Measurements from ENCODE around the gene PPIE. TPM values are rescaled to one million over a fixed set of nuclear protein-coding genes. Genes with fewer than 3 reads are reported as not detected.
"Not testable (repeated sequence)": the region's sequence is repeated elsewhere in the genome, so short reads cannot be mapped to it uniquely, and the experiment has no call there.

PPIE gene
- total and polyA plus RNA-seq, 9 donors, result 30.9 to 103 (median 46.9) TPM

DNA sequence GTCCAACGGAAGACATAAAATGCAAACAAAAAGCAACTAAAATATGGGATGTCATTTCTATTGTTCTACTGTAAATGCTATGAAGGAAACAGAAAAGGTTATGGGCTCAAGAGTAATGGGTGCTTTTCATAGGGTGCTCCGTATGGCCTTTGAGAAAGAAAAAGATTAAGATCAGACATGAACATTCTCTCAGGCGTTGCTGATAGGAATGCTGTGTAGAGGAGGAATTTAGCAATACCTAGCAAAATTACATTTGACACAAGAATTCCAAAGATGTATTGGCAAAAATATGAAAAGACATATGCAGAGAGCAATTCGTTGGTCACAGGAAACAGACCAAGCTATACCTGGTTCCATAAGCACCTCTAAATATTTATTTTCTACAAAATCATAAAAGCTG is 38.2 kb downstream of the PPIE start:
- DNase-seq, result no peak

DNA sequence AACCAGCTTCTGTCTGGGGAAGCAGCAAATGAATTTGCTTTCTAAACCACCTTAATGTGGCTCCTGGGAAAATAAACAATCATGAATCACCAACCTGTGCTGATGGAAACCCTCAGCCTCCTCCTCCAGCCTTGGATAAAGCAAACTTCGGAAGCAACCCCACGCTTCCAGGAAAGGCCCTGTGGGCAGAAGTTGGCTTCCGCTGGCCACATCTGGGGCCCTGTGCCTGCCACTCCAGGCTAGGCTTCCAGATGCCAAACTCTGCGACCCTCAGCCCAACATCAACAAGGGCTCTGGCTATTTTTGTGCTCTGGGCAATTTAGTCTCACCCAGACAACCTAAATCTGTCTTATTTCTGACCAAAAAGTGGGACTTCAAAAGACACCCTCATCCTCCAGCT is 38.6 kb downstream of the PPIE start:
- Histone ChIP-seq H3K27ac (no peak overlapping the region), H3K9me3 (no peaks in the 10 kb centered on the region), H3K4me1 (ENCODE audit: insufficient read depth) (no peaks in the 10 kb centered on the region), H3K36me3 (no peaks in the 10 kb centered on the region), H3K4me3 (no peak overlapping the region), H3K27me3 (no peaks in the 10 kb centered on the region)
- 76 to 86% (median 81%) methylated on average over 4 of the region's 4 CpGs for WGBS, 3 donors
- no peak for DNase-seq
- intact Hi-C loops (cut with DNase I), result no loop called here
- TF ChIP-seq, protein P1, sequence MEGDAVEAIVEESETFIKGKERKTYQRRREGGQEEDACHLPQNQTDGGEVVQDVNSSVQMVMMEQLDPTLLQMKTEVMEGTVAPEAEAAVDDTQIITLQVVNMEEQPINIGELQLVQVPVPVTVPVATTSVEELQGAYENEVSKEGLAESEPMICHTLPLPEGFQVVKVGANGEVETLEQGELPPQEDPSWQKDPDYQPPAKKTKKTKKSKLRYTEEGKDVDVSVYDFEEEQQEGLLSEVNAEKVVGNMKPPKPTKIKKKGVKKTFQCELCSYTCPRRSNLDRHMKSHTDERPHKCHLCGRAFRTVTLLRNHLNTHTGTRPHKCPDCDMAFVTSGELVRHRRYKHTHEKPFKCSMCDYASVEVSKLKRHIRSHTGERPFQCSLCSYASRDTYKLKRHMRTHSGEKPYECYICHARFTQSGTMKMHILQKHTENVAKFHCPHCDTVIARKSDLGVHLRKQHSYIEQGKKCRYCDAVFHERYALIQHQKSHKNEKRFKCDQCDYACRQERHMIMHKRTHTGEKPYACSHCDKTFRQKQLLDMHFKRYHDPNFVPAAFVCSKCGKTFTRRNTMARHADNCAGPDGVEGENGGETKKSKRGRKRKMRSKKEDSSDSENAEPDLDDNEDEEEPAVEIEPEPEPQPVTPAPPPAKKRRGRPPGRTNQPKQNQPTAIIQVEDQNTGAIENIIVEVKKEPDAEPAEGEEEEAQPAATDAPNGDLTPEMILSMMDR (IDR thresholded peaks at IDR 0.05), result no peak
- TF ChIP-seq POLR2A (IDR thresholded peaks at IDR 0.05), result no peak
- no peak for TF ChIP-seq EP300 (IDR thresholded peaks at IDR 0.05)

More for the DNA sequence above, 38.2 kb downstream of the PPIE start:
- Histone ChIP-seq H3K4me1 (ENCODE audit: insufficient read depth) (no peaks in the 10 kb centered on the region), H3K27ac (no peak overlapping the region), H3K27me3 (no peaks in the 10 kb centered on the region), H3K9me3 (no peaks in the 10 kb centered on the region), H3K36me3 (no peaks in the 10 kb centered on the region), H3K4me3 (no peak overlapping the region)
- intact Hi-C loops (cut with DNase I), result no loop called here
- TF ChIP-seq POLR2A (IDR thresholded peaks at IDR 0.05) (no peak), EP300 (IDR thresholded peaks at IDR 0.05) (no peak)
- TF ChIP-seq, protein P1 (IDR thresholded peaks at IDR 0.05), result no peak
- WGBS, 3 donors, result 65 to 70% (median 68%) methylated on average over 4 of the region's 4 CpGs

DNA sequence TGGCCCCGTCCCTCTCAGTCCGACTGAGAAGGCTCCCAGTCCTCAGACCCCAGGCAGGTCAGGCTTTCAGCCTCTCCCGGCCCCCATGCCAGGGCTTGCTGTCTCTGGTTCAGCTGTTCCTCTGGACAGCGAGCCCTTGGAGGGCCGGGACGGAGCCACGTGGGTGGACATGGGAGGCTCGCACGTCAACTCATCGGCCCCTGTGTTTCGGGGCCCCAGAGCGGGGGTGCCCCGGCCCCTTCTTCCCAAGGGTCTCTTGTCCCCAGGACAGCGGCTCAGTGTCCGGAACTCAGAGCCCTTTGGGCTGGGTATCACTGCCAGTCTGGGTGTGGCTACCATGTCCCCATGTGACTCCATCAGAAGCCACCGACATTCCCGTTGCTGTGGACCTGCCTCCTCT is 39.2 kb downstream of the PPIE start:
- H3K27me3 ChIP-seq; H3K36me3 ChIP-seq; H3K27ac ChIP-seq; H3K4me1 ChIP-seq (ENCODE audit: insufficient read depth); intact Hi-C loops (cut with DNase I); H3K4me3 ChIP-seq; DNase-seq; H3K9me3 ChIP-seq: not testable (repeated sequence)
- WGBS, 3 donors, result 88 to 92% (median 90%) methylated on average over 10 to 15 of the region's 17 CpGs

DNA sequence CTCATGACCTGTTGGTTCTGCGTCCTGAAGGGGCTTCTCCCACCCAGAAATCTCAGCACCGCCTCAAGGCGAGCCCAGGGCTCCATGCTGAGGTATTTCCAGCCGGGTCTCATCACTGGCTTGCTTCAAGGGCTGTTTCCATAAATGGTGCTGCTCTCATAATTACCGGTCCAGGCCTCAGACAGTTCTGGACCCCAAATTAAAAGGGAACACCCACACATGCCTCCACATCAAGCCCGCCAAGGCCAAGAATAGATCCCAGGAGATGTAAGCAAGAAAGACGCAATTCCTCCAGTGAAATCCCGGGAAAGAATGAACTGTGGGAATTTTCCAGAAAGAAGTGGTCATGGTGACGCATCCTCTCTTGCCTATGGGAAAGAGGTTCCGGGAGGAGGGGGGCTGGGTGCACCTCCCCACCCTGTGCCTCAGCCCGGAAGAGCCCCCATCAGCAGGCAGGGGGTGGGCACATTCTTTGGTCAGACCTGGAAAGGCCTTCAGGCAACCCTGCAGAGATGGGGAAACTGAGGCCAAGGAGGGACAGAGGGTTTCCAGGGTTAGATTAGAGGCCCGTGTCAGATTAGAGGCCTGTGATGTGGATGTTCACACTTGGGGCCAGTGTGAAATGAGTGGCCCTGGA is 39.9 kb downstream of the PPIE start:
- WGBS, 3 donors, result 33 to 55% (median 55%) methylated on average over 8 to 12 of the region's 12 CpGs
- DNase-seq; H3K27ac ChIP-seq; H3K36me3 ChIP-seq; H3K4me3 ChIP-seq; H3K9me3 ChIP-seq; H3K4me1 ChIP-seq (ENCODE audit: insufficient read depth); intact Hi-C loops (cut with DNase I); H3K27me3 ChIP-seq: not testable (repeated sequence)

DNA sequence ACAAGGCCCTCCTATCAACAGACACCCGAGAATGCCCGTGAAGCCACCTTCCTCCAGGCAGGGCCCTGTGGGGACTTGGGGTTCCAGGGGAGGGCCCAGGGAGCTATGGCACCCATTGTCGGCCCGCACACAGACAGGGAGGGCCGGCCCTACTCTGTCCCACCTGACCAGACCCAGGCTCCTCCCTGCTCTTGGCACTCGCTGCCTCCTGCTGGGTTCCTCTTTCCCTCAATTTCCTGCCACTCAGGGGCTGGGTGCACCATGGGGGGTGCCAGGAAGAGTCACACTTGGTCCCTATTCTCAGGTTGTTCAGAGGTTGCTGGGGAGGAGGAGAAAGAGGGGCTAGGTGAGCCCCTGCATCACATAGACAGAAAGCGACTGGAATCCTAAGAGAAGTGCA is 40.5 kb downstream of the PPIE start:
- Histone ChIP-seq H3K4me1 (ENCODE audit: insufficient read depth) (no peaks in the 10 kb centered on the region), H3K27ac (no peak overlapping the region), H3K9me3 (no peaks in the 10 kb centered on the region), H3K4me3 (no peak overlapping the region), H3K27me3 (no peaks in the 10 kb centered on the region), H3K36me3 (no peaks in the 10 kb centered on the region)
- intact Hi-C loops (cut with DNase I), result no loop called here
- 88 to 93% (median 90%) methylated on average over 7 of the region's 7 CpGs for WGBS, 3 donors
- TF ChIP-seq EP300 (IDR thresholded peaks at IDR 0.05), result no peak
- DNase-seq, result peak in 1 of 5 donors; percentile 12

DNA sequence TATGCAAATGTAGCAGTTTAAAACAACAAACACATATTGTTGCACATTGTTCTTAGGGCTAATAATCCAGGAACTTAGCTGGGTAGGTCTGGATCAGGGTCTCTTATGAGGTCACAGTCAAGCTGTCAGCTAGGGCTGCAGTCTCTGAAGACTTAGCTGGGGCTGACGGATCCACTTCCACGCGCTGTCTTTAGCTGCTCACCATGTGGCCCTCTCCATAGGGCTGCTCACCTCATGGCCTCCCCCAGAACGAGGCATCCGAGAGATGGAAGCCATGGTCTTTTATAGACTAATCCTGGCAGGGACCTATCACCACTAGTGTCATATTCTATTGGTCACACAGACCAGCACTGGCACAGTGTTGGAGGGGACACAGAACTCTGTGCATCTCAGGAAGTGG is 41.1 kb downstream of the PPIE start:
- DNase-seq, result no peak
- no peak for TF ChIP-seq EP300 (IDR thresholded peaks at IDR 0.05)
- TF ChIP-seq POLR2A (IDR thresholded peaks at IDR 0.05), result no peak
- TF ChIP-seq, protein P1 (IDR thresholded peaks at IDR 0.05), result no peak
- WGBS, 3 donors, result 85 to 97% (median 88%) methylated on average over 5 of the region's 5 CpGs
- intact Hi-C loops (cut with DNase I), result no loop called here
- Histone ChIP-seq H3K9me3 (no peaks in the 10 kb centered on the region), H3K4me1 (ENCODE audit: insufficient read depth) (no peaks in the 10 kb centered on the region), H3K27me3 (no peaks in the 10 kb centered on the region), H3K4me3 (no peak overlapping the region), H3K27ac (no peak overlapping the region), H3K36me3 (no peaks in the 10 kb centered on the region)
